Lung (tissue), 12 donors: ENCODE measurements around the gene CANT1. TPM values are rescaled to one million over a fixed set of nuclear protein-coding genes. Genes with fewer than 3 reads are reported as not detected.

Experiments
- ATAC-seq: fragments of 200-7000 bp; cut with Tn5 transposase; one replicate; pipeline ENCODE4 v1.9.1; 2020; ENCODE audit warnings: moderate number of reproducible peaks; ENCODE audit not compliant: insufficient read depth, low FRiP score
- DNase-seq, 3 donors: peaks; one replicate each; pipeline ENCODE4 v3.0.0-alpha.2; 2013 to 2017
- H3K27ac ChIP-seq, 2 donors: one replicate each; pipeline ENCODE4 v1.5.1; 2013; ENCODE audit warnings: mild to moderate bottlenecking in 2 of 2, moderate library complexity in 2 of 2, control low read depth in 1 of 2, inconsistent platforms in 1 of 2, low read depth in 1 of 2, low read length in 1 of 2
- H3K27me3 ChIP-seq, 3 donors: one replicate each; pipeline ENCODE4 v1.5.1; 2013; ENCODE audit warnings: low read length in 2 of 3; ENCODE audit not compliant: control insufficient read depth in 3 of 3, insufficient read depth in 3 of 3
- H3K36me3 ChIP-seq, 4 donors: one replicate each; pipeline ENCODE4 v1.5.1; 2013; ENCODE audit warnings: low read length in 4 of 4, mild to moderate bottlenecking in 1 of 4, moderate library complexity in 1 of 4; ENCODE audit not compliant: control insufficient read depth in 4 of 4, insufficient read depth in 4 of 4
- H3K4me1 ChIP-seq, 5 donors: one replicate each; pipeline ENCODE4 v1.5.1; 2013; ENCODE audit warnings: low read length in 5 of 5, mild to moderate bottlenecking in 2 of 5, moderate library complexity in 1 of 5; ENCODE audit not compliant: control insufficient read depth in 5 of 5, insufficient read depth in 5 of 5
- H3K4me3 ChIP-seq: one replicate; pipeline ENCODE4 v1.5.1; 2013; ENCODE audit warnings: mild to moderate bottlenecking, control low read depth, moderate library complexity
- H3K9ac ChIP-seq, 2 donors: one replicate each; pipeline ENCODE4 v1.5.1; 2013; ENCODE audit warnings: low read length in 2 of 2, control low read depth in 1 of 2; ENCODE audit not compliant: insufficient read depth in 1 of 2
- H3K9me3 ChIP-seq, 4 donors: one replicate each; pipeline ENCODE4 v1.5.1; 2013; ENCODE audit warnings: low read length in 3 of 4, mild to moderate bottlenecking in 1 of 4, moderate library complexity in 1 of 4; ENCODE audit not compliant: control insufficient read depth in 4 of 4, insufficient read depth in 3 of 4
- WGBS, 2 donors: extraction: QIAGEN DNeasy Blood & Tissue Kit; methylation state at CpG; one replicate each; pipeline ENCODE4 v1.1.7; 2013; 5-methylcytosine and 5-hydroxymethylcytosine counted together
- polyA plus RNA-seq, 2 donors: library from polyadenylated mRNA; stranded (reverse); fragments of 200-250 nt; gene quantifications; one replicate each; pipeline ENCODE4 v1.2.1, GENCODE V29; 2013
- total RNA-seq, 2 donors: library from RNA; depleted of rRNA in 1 of 2; stranded (reverse); fragments of >200 nt in 1 of 2; gene quantifications; one replicate each; pipeline ENCODE4 v1.2.1, GENCODE V29; 2014 to 2021
- TF ChIP-seq, protein P1 (sequence below): IDR thresholded peaks from 2 replicates; pipeline ENCODE4 v1.5.1; 2012; ENCODE audit warnings: mild to moderate bottlenecking; ENCODE audit errors: control extremely low read depth, extremely low read depth
- donor health status: control.
- donor health status: control.
- donor health status: Bipolar disorder and iron deficiency.
- donor health status: healthy.
- donor health status: DM: yes; HTN: yes; CAD: no.

Gene CANT1
- total and polyA plus RNA-seq, 4 donors = 8.5 to 75.8 (median 48.7) TPM

DNA sequence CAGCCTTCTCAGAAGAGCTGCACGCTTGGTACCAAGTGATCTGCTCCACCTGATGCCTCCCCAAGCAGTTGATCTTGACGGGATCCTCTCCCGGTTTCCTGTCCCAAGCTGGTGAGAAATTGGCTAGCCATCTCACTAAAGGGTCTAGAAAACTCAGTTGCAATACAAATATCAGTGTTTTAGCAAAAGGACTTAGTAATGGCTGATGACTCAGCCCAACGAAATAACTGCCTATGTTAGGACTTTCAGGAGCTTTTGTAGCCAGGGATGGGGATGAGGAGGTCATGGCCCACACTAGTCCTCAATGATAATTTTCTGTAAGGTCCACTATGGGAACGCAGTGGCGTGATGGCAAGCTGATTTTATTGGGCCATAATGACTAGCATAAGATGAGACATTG lies 41.7 kb upstream of the CANT1 start:
- Histone ChIP-seq H3K9ac (no peak overlapping the region), H3K36me3 (peaks cover 0 to 3% (median 0%) of the 10 kb centered on the region in 4 donors), H3K4me1 (peaks cover 0 to 6% (median 0%) of the 10 kb centered on the region in 5 donors), H3K4me3 (no peak overlapping the region), H3K9me3 (peaks cover 0 to 6% (median 0%) of the 10 kb centered on the region in 4 donors), H3K27ac (no peak overlapping the region), H3K27me3 (no peaks in the 10 kb centered on the region)
- TF ChIP-seq, protein P1, sequence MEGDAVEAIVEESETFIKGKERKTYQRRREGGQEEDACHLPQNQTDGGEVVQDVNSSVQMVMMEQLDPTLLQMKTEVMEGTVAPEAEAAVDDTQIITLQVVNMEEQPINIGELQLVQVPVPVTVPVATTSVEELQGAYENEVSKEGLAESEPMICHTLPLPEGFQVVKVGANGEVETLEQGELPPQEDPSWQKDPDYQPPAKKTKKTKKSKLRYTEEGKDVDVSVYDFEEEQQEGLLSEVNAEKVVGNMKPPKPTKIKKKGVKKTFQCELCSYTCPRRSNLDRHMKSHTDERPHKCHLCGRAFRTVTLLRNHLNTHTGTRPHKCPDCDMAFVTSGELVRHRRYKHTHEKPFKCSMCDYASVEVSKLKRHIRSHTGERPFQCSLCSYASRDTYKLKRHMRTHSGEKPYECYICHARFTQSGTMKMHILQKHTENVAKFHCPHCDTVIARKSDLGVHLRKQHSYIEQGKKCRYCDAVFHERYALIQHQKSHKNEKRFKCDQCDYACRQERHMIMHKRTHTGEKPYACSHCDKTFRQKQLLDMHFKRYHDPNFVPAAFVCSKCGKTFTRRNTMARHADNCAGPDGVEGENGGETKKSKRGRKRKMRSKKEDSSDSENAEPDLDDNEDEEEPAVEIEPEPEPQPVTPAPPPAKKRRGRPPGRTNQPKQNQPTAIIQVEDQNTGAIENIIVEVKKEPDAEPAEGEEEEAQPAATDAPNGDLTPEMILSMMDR = no peak
- WGBS, 2 donors = 87% methylated on average over 6 of the region's 6 CpGs
- ATAC-seq (no peak), DNase-seq (no peak)

DNA sequence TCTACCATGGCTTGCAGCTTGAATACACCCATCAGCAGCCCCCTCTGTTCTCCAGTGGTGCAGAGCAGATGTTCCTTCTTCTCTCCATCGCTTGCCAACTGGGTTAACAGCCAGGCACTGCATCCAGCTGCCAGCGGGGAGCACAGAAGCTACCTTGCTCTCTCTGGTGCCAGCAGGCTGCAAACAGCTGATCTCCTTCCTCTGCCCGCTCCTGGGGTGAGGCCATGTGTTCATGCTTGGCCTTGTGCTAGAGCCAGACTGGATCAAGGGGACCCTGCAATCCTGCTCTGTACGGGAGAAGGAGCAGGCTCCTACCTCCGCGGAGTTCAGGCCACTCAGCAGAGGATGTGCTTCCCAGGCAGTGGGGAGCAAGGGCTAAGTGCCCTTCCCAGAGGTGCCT lies 41.0 kb upstream of the CANT1 start:
- Histone ChIP-seq H3K36me3 (peaks cover 0 to 3% (median 0%) of the 10 kb centered on the region in 4 donors), H3K27ac (no peak overlapping the region), H3K4me1 (peaks cover 0 to 9% (median 0%) of the 10 kb centered on the region in 5 donors), H3K27me3 (no peaks in the 10 kb centered on the region), H3K4me3 (no peak overlapping the region), H3K9me3 (peaks cover 0 to 6% (median 0%) of the 10 kb centered on the region in 4 donors), H3K9ac (no peak overlapping the region)
- TF ChIP-seq, protein P1 = no peak
- DNase-seq (no peak), ATAC-seq (no peak)
- whole genome bisulfite sequencing, 2 donors = 88 to 91% methylated on average over 6 of the region's 6 CpGs

DNA sequence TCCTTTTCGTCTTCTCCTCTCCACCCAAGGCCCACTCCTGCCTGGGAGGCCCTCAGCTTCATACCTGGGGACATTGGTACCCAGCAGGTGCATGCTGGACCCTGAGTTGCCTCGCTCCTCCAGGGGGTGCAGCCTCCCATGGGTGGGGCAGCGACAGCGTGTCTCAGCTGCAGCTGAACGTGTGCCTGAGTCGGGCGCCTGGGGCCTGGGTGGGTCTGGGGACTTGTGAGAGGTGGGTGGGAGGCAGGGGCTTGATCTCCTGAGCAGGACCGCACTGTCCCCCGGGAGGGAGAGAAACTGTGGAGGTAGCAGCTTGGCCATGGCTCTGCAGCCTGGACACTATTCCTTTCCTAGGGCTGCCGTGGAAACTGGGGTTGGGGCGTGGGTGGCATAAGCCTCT lies 40.3 kb upstream of the CANT1 start:
- Histone ChIP-seq H3K9me3 (peaks cover 0 to 6% (median 0%) of the 10 kb centered on the region in 4 donors), H3K9ac (no peak overlapping the region), H3K4me1 (peaks cover 0 to 9% (median 0%) of the 10 kb centered on the region in 5 donors), H3K27me3 (no peaks in the 10 kb centered on the region), H3K4me3 (no peak overlapping the region), H3K36me3 (peaks cover 0 to 3% (median 0%) of the 10 kb centered on the region in 4 donors), H3K27ac (no peak overlapping the region)
- ATAC-seq (no peak), DNase-seq (no peak)
- WGBS, 2 donors = 91 to 94% methylated on average over 11 of the region's 11 CpGs
- TF ChIP-seq, protein P1 = no peak
